ENCODE data around the gene PTPRA. TPM values are rescaled to one million over a fixed set of nuclear protein-coding genes. Genes with fewer than 3 reads are reported as not detected.

PTPRA gene
- total and polyA plus RNA-seq, 2 donors (not counting 3 experiments of a cell fraction or from before 2014, with no cell fraction given), result 43.2 to 53.4 TPM

GRCh38 chr20:2835331-2835796, 37.9 kb upstream of the PTPRA start:
- TF ChIP-seq JUN (IDR thresholded peaks at IDR 0.05; ENCODE audit: borderline replicate concordance, insufficient read depth, insufficient read length, low read depth), result no peak
- TF ChIP-seq EZH2 (IDR thresholded peaks at IDR 0.05; ENCODE audit: borderline replicate concordance, low read depth, low read length, severe bottlenecking), result no peak
- no peak for TF ChIP-seq FOS (IDR thresholded peaks at IDR 0.05; ENCODE audit: borderline replicate concordance, insufficient read depth, low read length)
- TF ChIP-seq MYC (IDR thresholded peaks at IDR 0.05; ENCODE audit: low read depth, low read length), result no peak
- TF ChIP-seq GATA2 (IDR thresholded peaks at IDR 0.05; ENCODE audit: insufficient read depth, insufficient read length, low read depth, low read length), result no peak
- TF ChIP-seq, protein P1, sequence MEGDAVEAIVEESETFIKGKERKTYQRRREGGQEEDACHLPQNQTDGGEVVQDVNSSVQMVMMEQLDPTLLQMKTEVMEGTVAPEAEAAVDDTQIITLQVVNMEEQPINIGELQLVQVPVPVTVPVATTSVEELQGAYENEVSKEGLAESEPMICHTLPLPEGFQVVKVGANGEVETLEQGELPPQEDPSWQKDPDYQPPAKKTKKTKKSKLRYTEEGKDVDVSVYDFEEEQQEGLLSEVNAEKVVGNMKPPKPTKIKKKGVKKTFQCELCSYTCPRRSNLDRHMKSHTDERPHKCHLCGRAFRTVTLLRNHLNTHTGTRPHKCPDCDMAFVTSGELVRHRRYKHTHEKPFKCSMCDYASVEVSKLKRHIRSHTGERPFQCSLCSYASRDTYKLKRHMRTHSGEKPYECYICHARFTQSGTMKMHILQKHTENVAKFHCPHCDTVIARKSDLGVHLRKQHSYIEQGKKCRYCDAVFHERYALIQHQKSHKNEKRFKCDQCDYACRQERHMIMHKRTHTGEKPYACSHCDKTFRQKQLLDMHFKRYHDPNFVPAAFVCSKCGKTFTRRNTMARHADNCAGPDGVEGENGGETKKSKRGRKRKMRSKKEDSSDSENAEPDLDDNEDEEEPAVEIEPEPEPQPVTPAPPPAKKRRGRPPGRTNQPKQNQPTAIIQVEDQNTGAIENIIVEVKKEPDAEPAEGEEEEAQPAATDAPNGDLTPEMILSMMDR (IDR thresholded peaks at IDR 0.05; ENCODE audit: extremely low read depth in 1 of 2, insufficient read depth in 1 of 2, low read depth in 1 of 2, low read length in 2 of 2), result no peak
- TF ChIP-seq POLR2AphosphoS5 (IDR thresholded peaks at IDR 0.05; ENCODE audit: insufficient read depth, low read depth, low read length), result no peak
- Histone ChIP-seq H3K9ac (replicated peaks; ENCODE audit: extremely low read depth, insufficient read depth, low read length) (no peak overlapping the region), H3K9me3 (replicated peaks; ENCODE audit: control insufficient read depth, insufficient read depth, low read length) (no peaks in the 10 kb centered on the region), H3K4me1 (ENCODE audit: control insufficient read depth, extremely low read depth, insufficient read depth, low read length) (peaks cover 6% of the 10 kb centered on the region), H3K79me2 (ENCODE audit: control insufficient read depth, insufficient read depth, low read length) (no peaks in the 10 kb centered on the region), H3K36me3 (ENCODE audit: control insufficient read depth in 2 of 2, extremely low read depth in 1 of 2, insufficient read depth in 2 of 2, low read length in 2 of 2) (peaks cover 0 to 2% of the 10 kb centered on the region in 2 experiments), H3K27ac (ENCODE audit: insufficient read depth, low read depth, low read length) (no peak overlapping the region), H4K20me1 (replicated peaks; ENCODE audit: control insufficient read depth, extremely low read depth, insufficient read depth, low read length) (no peaks in the 10 kb centered on the region), H3K27me3 (ENCODE audit: control insufficient read depth in 2 of 2, insufficient read depth in 2 of 2, low read length in 2 of 2) (no peaks in the 10 kb centered on the region), H3K4me3 (replicated peaks in 1 of 3; ENCODE audit: insufficient read depth in 1 of 3, low read depth in 1 of 3, low read length in 3 of 3) (no peak overlapping the region), H2AFZ (ENCODE audit: low read depth, low read length) (no peak overlapping the region), H3K4me2 (ENCODE audit: insufficient read depth, low read length) (no peak overlapping the region), H3K9me1 (replicated peaks; ENCODE audit: control insufficient read depth, extremely low read depth, insufficient read depth, low read length) (no peaks in the 10 kb centered on the region)
- BruUV-seq (replicated peaks), result TSS peak; percentile 6
- CTCF ChIA-PET, result no interaction called here
- FAIRE-seq, result no peak
- intact Hi-C loops (cut with micrococcal nuclease) (no loop called here), dilution Hi-C loops (cut with MboI; ENCODE audit: extremely low pct_ligation_motif_present, low sequenced_read_pairs) (no loop called here)
- POLR2A ChIA-PET, result no interaction called here
- DNase-seq (ENCODE audit: low read depth, low spot score), result no peak

Measured in endothelial cell of umbilical vein (primary cell).